H1 (cell line): Measurements from ENCODE around the gene SLC37A1. TPM values are rescaled to one million over a fixed set of nuclear protein-coding genes. Genes with fewer than 3 reads are reported as not detected.

Source experiments
- CTCF ChIA-PET: fragments of 300-600 bp; sonication (Branson Sonifier 250); formaldehyde crosslinking; loops from one replicate; lab custom pipeline; 2021; ENCODE audit not compliant: partially characterized antibody; lab: Charles Lee
- POLR2A ChIA-PET: fragments of 300-600 bp; sonication (Branson Sonifier 250); formaldehyde crosslinking; loops from one replicate; lab custom pipeline; 2021; ENCODE audit warnings: inconsistent platforms; ENCODE audit not compliant: partially characterized antibody; lab: Charles Lee
- DNase-seq, 2 experiments: peaks; one replicate each; pipeline versions ENCODE4 v3.0.0 to v3.0.0-alpha.2; 2010 to 2022; ENCODE audit warnings: low spot score in 2 of 2, low read depth in 1 of 2, mixed read lengths in 1 of 2
- FAIRE-seq: peaks from 2 replicates; lab custom pipeline; 2011; peaks lifted over from hg19 to GRCh38; lab: Jason Lieb, UNC
- H2AFZ ChIP-seq: 2 replicates; pipeline ENCODE4 v1.8.1; 2012; ENCODE audit warnings: low read length, inconsistent platforms
- H2AK5ac ChIP-seq: 2 replicates; pipeline ENCODE4 v1.6.1; 2013; ENCODE audit warnings: low read depth, low read length
- H2BK120ac ChIP-seq: replicated peaks from 2 replicates; pipeline ENCODE3; 2013; ENCODE audit warnings: low read depth, low read length, inconsistent platforms
- H2BK12ac ChIP-seq: 2 replicates; pipeline ENCODE4 v1.6.1; 2013; ENCODE audit warnings: low read depth, low read length
- H2BK15ac ChIP-seq: 2 replicates; pipeline ENCODE4 v1.6.1; 2013; ENCODE audit warnings: low read length
- H2BK20ac ChIP-seq: 2 replicates; pipeline ENCODE4 v1.6.1; 2013; ENCODE audit warnings: low read length
- H2BK5ac ChIP-seq: 2 replicates; pipeline ENCODE4 v1.6.1; 2013; ENCODE audit warnings: low read depth, low read length
- H3K14ac ChIP-seq: 2 replicates; pipeline ENCODE4 v1.6.1; 2013; ENCODE audit warnings: inconsistent platforms; ENCODE audit not compliant: insufficient read length
- H3K18ac ChIP-seq: 2 replicates; pipeline ENCODE4 v1.6.1; 2013; ENCODE audit warnings: low read length; ENCODE audit errors: extremely low read depth
- H3K23ac ChIP-seq: 2 replicates; pipeline ENCODE4 v1.6.1; 2013; ENCODE audit warnings: inconsistent platforms; ENCODE audit not compliant: insufficient read length
- H3K23me2 ChIP-seq: 2 replicates; pipeline ENCODE4 v1.6.1; 2013; ENCODE audit warnings: low read depth, low read length
- H3K27ac ChIP-seq: 2 replicates; pipeline ENCODE4 v1.6.1; 2011; ENCODE audit warnings: low read depth, low read length, inconsistent platforms
- H3K27me3 ChIP-seq, 4 experiments: replicated peaks in 1 of 4; 1 replicate in 1 of 4; 2 replicates in 3 of 4; pipeline versions ENCODE4 v1.6.1 to v1.8.1; 2011 to 2013; ENCODE audit warnings: low read length in 3 of 4, mild to moderate bottlenecking in 3 of 4, inconsistent platforms in 2 of 4, mixed read lengths in 2 of 4, moderate library complexity in 1 of 4; ENCODE audit not compliant: control insufficient read depth in 3 of 4, insufficient read depth in 3 of 4; ENCODE audit errors: extremely low read depth in 1 of 4
- H3K36me3 ChIP-seq, 4 experiments: 2 replicates each; pipeline versions ENCODE4 v1.6.1 to v1.8.1; 2011 to 2013; ENCODE audit warnings: mild to moderate bottlenecking in 4 of 4, low read length in 3 of 4, moderate library complexity in 2 of 4, control low read depth in 1 of 4, inconsistent platforms in 1 of 4; ENCODE audit not compliant: insufficient read depth in 4 of 4, control insufficient read depth in 2 of 4
- H3K4ac ChIP-seq: replicated peaks from 2 replicates; pipeline ENCODE3; 2013; ENCODE audit warnings: low read length, low read depth, mixed read lengths, inconsistent platforms; ENCODE audit not compliant: insufficient read length
- H3K4me1 ChIP-seq, 4 experiments: replicated peaks in 1 of 4; 1 replicate in 1 of 4; 2 replicates in 3 of 4; pipeline versions ENCODE4 v1.6.1 to v1.8.1; 2011 to 2013; ENCODE audit warnings: low read length in 3 of 4, inconsistent platforms in 2 of 4, mixed read lengths in 1 of 4; ENCODE audit not compliant: insufficient read depth in 4 of 4, control insufficient read depth in 3 of 4
- H3K4me2 ChIP-seq, 2 experiments: 2 replicates each; pipeline versions ENCODE4 v1.6.1 to v1.8.1; 2011 to 2013; ENCODE audit warnings: low read depth in 2 of 2, low read length in 2 of 2, control low read depth in 1 of 2, inconsistent platforms in 1 of 2, mild to moderate bottlenecking in 1 of 2; ENCODE audit not compliant: insufficient read depth in 1 of 2
- H3K4me3 ChIP-seq, 4 experiments: fragments of 200-600, 300-600 bp in 1 of 4; sonication (generic), shearing (Covaris generic), sonication (Bioruptor Twin) in 1 of 4; 2 replicates each; pipeline versions ENCODE4 v1.5.1 to v1.8.1; 2011 to 2016; ENCODE audit warnings: low read length in 4 of 4, low read depth in 3 of 4, control low read depth in 2 of 4, inconsistent platforms in 2 of 4, mild to moderate bottlenecking in 2 of 4, mixed read lengths in 1 of 4, moderate library complexity in 1 of 4; ENCODE audit not compliant: insufficient read depth in 2 of 4; ENCODE audit errors: extremely low read depth in 1 of 4
- H3K56ac ChIP-seq: replicated peaks from 2 replicates; pipeline ENCODE3; 2013; ENCODE audit warnings: low read depth, mild to moderate bottlenecking, mixed read lengths, low read length, inconsistent platforms; ENCODE audit not compliant: insufficient read length
- H3K79me1 ChIP-seq: 2 replicates; pipeline ENCODE4 v1.6.1; 2013; ENCODE audit warnings: low read depth, low read length, control low read depth
- H3K79me2 ChIP-seq, 2 experiments: 2 replicates each; pipeline versions ENCODE4 v1.6.1 to v1.8.1; 2012 to 2013; ENCODE audit warnings: low read length in 2 of 2, mild to moderate bottlenecking in 2 of 2, inconsistent platforms in 1 of 2; ENCODE audit not compliant: insufficient read depth in 2 of 2, control insufficient read depth in 1 of 2
- H3K9ac ChIP-seq, 4 experiments: replicated peaks in 1 of 4; 1 replicate in 1 of 4; 2 replicates in 3 of 4; pipeline versions ENCODE4 v1.6.1 to v1.8.1; 2011 to 2013; ENCODE audit warnings: low read depth in 3 of 4, low read length in 3 of 4, control low read depth in 2 of 4, mild to moderate bottlenecking in 2 of 4, moderate library complexity in 2 of 4, inconsistent platforms in 1 of 4; ENCODE audit errors: extremely low read depth in 1 of 4
- H3K9me3 ChIP-seq, 2 experiments: 2 replicates each; pipeline versions ENCODE4 v1.6.1 to v1.8.1; 2012 to 2013; ENCODE audit warnings: mild to moderate bottlenecking in 2 of 2, moderate library complexity in 2 of 2, control low read depth in 1 of 2, inconsistent platforms in 1 of 2, low read depth in 1 of 2, low read length in 1 of 2, mixed read lengths in 1 of 2; ENCODE audit not compliant: insufficient read depth in 2 of 2
- H4K20me1 ChIP-seq, 2 experiments: replicated peaks in 1 of 2; 2 replicates each; pipeline versions ENCODE3 to v1.8.1; 2011 to 2013; ENCODE audit warnings: inconsistent platforms in 2 of 2, low read length in 2 of 2, mild to moderate bottlenecking in 1 of 2; ENCODE audit not compliant: insufficient read depth in 2 of 2, control insufficient read depth in 1 of 2
- H4K5ac ChIP-seq: 2 replicates; pipeline ENCODE4 v1.6.1; 2013; ENCODE audit warnings: low read length, low read depth, mixed read lengths, inconsistent platforms; ENCODE audit not compliant: insufficient read length
- H4K8ac ChIP-seq: 2 replicates; pipeline ENCODE4 v1.8.0; 2013; ENCODE audit warnings: mild to moderate bottlenecking, moderate library complexity, low read length, inconsistent platforms; ENCODE audit not compliant: insufficient read depth; ENCODE audit errors: extremely low read depth
- H4K91ac ChIP-seq: replicated peaks from 2 replicates; pipeline ENCODE3; 2013; ENCODE audit warnings: low read length, mixed read lengths, inconsistent platforms; ENCODE audit not compliant: insufficient read length
- SP1 ChIP-seq: IDR thresholded peaks from 2 replicates; pipeline ENCODE4 v1.6.1; 2011; ENCODE audit warnings: low read depth, low read length
- WGBS, 2 experiments: shearing (Covaris generic) in 1 of 2; methylation state at CpG; one replicate each; pipeline versions ENCODE4 v1.1.6 to v1.1.7; 2013 to 2015; ENCODE audit warnings: low lambda C conversion rate in 2 of 2, mixed read lengths in 2 of 2, inconsistent platforms in 1 of 2, low coverage in 1 of 2, missing lambda C conversion rate in 1 of 2; ENCODE audit not compliant: insufficient replicate concordance in 2 of 2, insufficient coverage in 1 of 2, insufficient read length in 1 of 2; ENCODE audit errors: extremely low coverage in 1 of 2, missing lambda C conversion rate in 1 of 2; 5-methylcytosine and 5-hydroxymethylcytosine counted together
- polyA plus RNA-seq, 7 experiments: library from polyadenylated mRNA; depleted of rRNA in 3 of 7; stranded (reverse) in 5 of 7; unstranded in 2 of 7; fragments of >200 nt in 5 of 7; fragments of 200-250 nt in 2 of 7; gene quantifications; 1 replicate in 5 of 7; 2 replicates in 1 of 7; 4 replicates in 1 of 7; pipeline versions ENCODE4 v1.2.1 to v1.2.3, GENCODE V29; 2011 to 2013; ENCODE audit warnings: missing spikeins in 2 of 7, mixed read lengths in 2 of 7
- total RNA-seq: library from RNA; stranded (reverse); fragmentation: NEBNext Ultra II Directional; extraction: Animal tissue kit (Norgen Biotek cat#: 25700); gene quantifications from 2 replicates; pipeline ENCODE4 v1.2.1, GENCODE V29; 2021

Gene SLC37A1
- total and polyA plus RNA-seq, 2 of the 8 experiments (the other 6 are each of a cell fraction or from before 2014, with no cell fraction given) = 15.6 to 30.9 TPM

DNA sequence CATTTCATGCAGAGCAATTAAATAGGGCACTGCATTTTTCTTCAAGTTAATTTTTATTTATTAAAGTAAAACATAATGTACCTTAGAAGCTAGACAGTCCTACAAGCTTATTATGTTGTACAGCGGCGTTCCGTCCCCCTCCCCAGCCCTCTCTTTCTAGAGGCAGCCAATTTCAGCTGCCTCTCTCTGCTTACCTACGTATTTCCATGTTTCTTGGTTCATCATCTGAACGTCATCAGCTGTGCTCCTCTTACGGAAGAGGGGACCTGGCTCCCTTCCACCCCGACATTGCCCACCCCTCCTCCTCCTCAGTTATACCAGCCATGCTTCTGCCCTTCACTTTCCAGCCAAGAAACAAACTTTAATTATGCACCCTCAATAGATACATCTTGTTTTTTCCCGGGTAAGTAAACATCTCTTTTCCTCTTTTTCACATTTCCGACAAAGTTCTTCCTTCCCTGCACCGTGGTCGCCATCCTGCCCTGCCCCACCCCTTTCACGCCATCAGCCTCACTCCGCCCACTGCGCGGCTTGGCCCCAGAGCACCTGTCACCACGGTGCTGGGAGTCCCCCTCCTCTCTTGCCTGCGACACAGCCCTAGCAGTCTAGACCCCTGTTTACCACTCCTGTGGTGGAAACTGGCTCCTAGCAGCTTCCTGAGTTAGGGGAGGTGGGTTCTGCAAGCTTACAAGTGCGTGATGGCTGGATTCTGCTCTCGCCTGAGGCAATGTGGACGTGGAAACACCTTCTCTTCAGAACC lies 57.9 kb downstream of the SLC37A1 start:
- Histone ChIP-seq H3K4ac (no peak overlapping the region), H4K5ac (no peak overlapping the region), H3K18ac (no peak overlapping the region), H2BK20ac (no peak overlapping the region), H3K4me1 (no peaks in the 10 kb centered on the region), H3K23ac (no peak overlapping the region), H3K36me3 (peaks cover 2 to 20% (median 6%) of the 10 kb centered on the region in 4 experiments; a peak in 3 of 8 replicates), H3K79me2 (no peaks in the 10 kb centered on the region), H2BK5ac (no peak overlapping the region; the same call in 1 of the 2 replicates), H3K79me1 (no peaks in the 10 kb centered on the region), H3K56ac (no peak overlapping the region), H3K4me2 (no peak overlapping the region), H4K8ac (no peak overlapping the region), H2BK120ac (no peak overlapping the region), H3K14ac (no peak overlapping the region), H3K27ac (no peak overlapping the region), H3K23me2 (no peaks in the 10 kb centered on the region), H2BK15ac (no peak overlapping the region), H2AK5ac (no peak overlapping the region), H3K27me3 (no peaks in the 10 kb centered on the region), H2AFZ (no peak overlapping the region), H4K20me1 (peaks cover 0 to 2% of the 10 kb centered on the region in 2 experiments), H3K9me3 (peaks cover 0 to 4% of the 10 kb centered on the region in 2 experiments; a peak in 2 of 4 replicates), H3K4me3 (no peak overlapping the region), H3K9ac (no peak overlapping the region), H2BK12ac (no peak overlapping the region), H4K91ac (no peak overlapping the region)
- no peak for TF ChIP-seq SP1
- FAIRE-seq (no peak), DNase-seq (no peak)
- 86% methylated on average over 18 of the region's 20 CpGs; no CpG with 5 or more reads in 1 of the 2 experiments for WGBS, 2 experiments
- ChIA-PET CTCF (interaction anchor here (1.1 kb wide), 1 partner anchor 126 kb away, joined by 3 read pairs; no protein-coding TSS in a partner anchor), POLR2A (no interaction called here)
